Vagina (tissue), 2 donors: ENCODE data around the gene MBOAT7. TPM values are rescaled to one million over a fixed set of nuclear protein-coding genes. Genes with fewer than 3 reads are reported as not detected.

Experiments used
- DNase-seq, 2 donors: peaks; one replicate each; pipeline ENCODE4 v3.0.0-alpha.2; 2017; ENCODE audit errors: extremely low spot score in 2 of 2
- H3K27ac ChIP-seq: fragments of 200-600 bp; sonication (generic); one replicate; pipeline ENCODE4 v1.5.1; 2019
- H3K27me3 ChIP-seq: fragments of 200-600 bp; sonication (generic); one replicate; pipeline ENCODE4 v1.5.1; 2019
- H3K36me3 ChIP-seq, 2 donors: fragments of 200-600 bp; sonication (generic); one replicate each; pipeline ENCODE4 v1.5.1; 2017 to 2019
- H3K4me1 ChIP-seq: fragments of 200-600 bp; sonication (generic); one replicate; pipeline ENCODE4 v1.5.1; 2019
- H3K4me3 ChIP-seq, 2 donors: fragments of 200-600 bp; sonication (generic); 1 replicate in 1 of 2; 2 replicates in 1 of 2; pipeline ENCODE4 v1.5.1; 2016 to 2019
- H3K9me3 ChIP-seq: fragments of 200-600 bp; sonication (generic); one replicate; pipeline ENCODE4 v1.5.1; 2019
- CTCF ChIP-seq, 3 experiments: fragments of 450-650 bp in 2 of 3; fragments of 200-600 bp in 1 of 3; sonication (generic) in 1 of 3; IDR thresholded peaks; one replicate each; pipeline ENCODE4 v1.5.1; 2017 to 2019; ENCODE audit warnings: antibody characterized with exemption in 3 of 3, mild to moderate bottlenecking in 2 of 3, moderate library complexity in 2 of 3
- POLR2A ChIP-seq, 2 donors: fragments of 450-650 bp; IDR thresholded peaks; one replicate each; pipeline ENCODE4 v1.6.1; 2017; ENCODE audit warnings: antibody characterized with exemption in 2 of 2, mild to moderate bottlenecking in 2 of 2, moderate library complexity in 2 of 2
- POLR2AphosphoS5 ChIP-seq, 2 donors: sonication (generic); formaldehyde crosslinking; IDR thresholded peaks; one replicate each; pipeline ENCODE4 v1.9.0; 2017; ENCODE audit warnings: antibody characterized with exemption in 2 of 2, mild to moderate bottlenecking in 2 of 2, low read depth in 1 of 2; ENCODE audit not compliant: insufficient read depth in 1 of 2
- intact Hi-C: fragments of 100-400 bp; cut with DNase I; formaldehyde crosslinking; loops from one replicate; pipeline ENCODE4 v1.15.1; 2023
- total RNA-seq: library from RNA; depleted of rRNA; stranded (reverse); fragments of >200 nt; gene quantifications from one replicate; pipeline ENCODE4 v1.2.3, GENCODE V29; 2016

The MBOAT7 gene
- total RNA-seq, 1 donor from 2014 or later: 76.6 TPM

- intact Hi-C loops: no loop called here
- Histone ChIP-seq H3K4me1 (no peaks in the 10 kb centered on the region), H3K27me3 (no peaks in the 10 kb centered on the region), H3K36me3 (peaks cover 0 to 90% of the 10 kb centered on the region in 2 donors), H3K9me3 (no peaks in the 10 kb centered on the region), H3K4me3 (no peak overlapping the region), H3K27ac (no peak overlapping the region)
- no peak for DNase-seq
- no peak for TF ChIP-seq POLR2A (IDR thresholded peaks at IDR 0.05)
Observed at GRCh38 chr19:54149021-54149812, 40.2 kb downstream of the MBOAT7 start.

- no peak overlapping the region for H3K4me3 ChIP-seq
- H3K4me1 ChIP-seq: no peaks in the 10 kb centered on the region
- TF ChIP-seq POLR2A (IDR thresholded peaks at IDR 0.05) (no peak), CTCF (IDR thresholded peaks at IDR 0.05) (no peak), POLR2AphosphoS5 (IDR thresholded peaks at IDR 0.05; ENCODE audit: insufficient read depth in 1 of 2, low read depth in 1 of 2) (no peak)
- peaks cover 0 to 91% of the 10 kb centered on the region in 2 donors for H3K36me3 ChIP-seq
- no peak for DNase-seq
- no peak overlapping the region for H3K27ac ChIP-seq
- H3K27me3 ChIP-seq: no peaks in the 10 kb centered on the region
- H3K9me3 ChIP-seq: no peaks in the 10 kb centered on the region
- intact Hi-C loops: no loop called here
Observed at GRCh38 chr19:54148158-54148557, 41.2 kb downstream of the MBOAT7 start.

- H3K4me3 ChIP-seq: no peak overlapping the region
- DNase-seq: no peak
- H3K4me1 ChIP-seq: no peaks in the 10 kb centered on the region
- no peak overlapping the region for H3K27ac ChIP-seq
- intact Hi-C loops: no loop called here
- H3K9me3 ChIP-seq: no peaks in the 10 kb centered on the region
- peaks cover 0 to 91% of the 10 kb centered on the region in 2 donors for H3K36me3 ChIP-seq
- TF ChIP-seq POLR2AphosphoS5 (IDR thresholded peaks at IDR 0.05; ENCODE audit: insufficient read depth in 1 of 2, low read depth in 1 of 2) (no peak), CTCF (IDR thresholded peaks at IDR 0.05) (no peak), POLR2A (IDR thresholded peaks at IDR 0.05) (no peak)
- H3K27me3 ChIP-seq: no peaks in the 10 kb centered on the region
Observed at GRCh38 chr19:54147676-54148075, 41.7 kb downstream of the MBOAT7 start.

GRCh38 chr19:54145541-54146158 is 43.7 kb downstream of the MBOAT7 start:
- H3K27me3 ChIP-seq: no peaks in the 10 kb centered on the region
- no peak overlapping the region for H3K4me3 ChIP-seq
- H3K4me1 ChIP-seq: peaks cover 11% of the 10 kb centered on the region
- intact Hi-C loops: no loop called here
- no peak overlapping the region for H3K27ac ChIP-seq
- H3K36me3 ChIP-seq: peaks cover 0 to 82% of the 10 kb centered on the region in 2 donors
- no peaks in the 10 kb centered on the region for H3K9me3 ChIP-seq
- no peak for TF ChIP-seq POLR2A (IDR thresholded peaks at IDR 0.05)
- no peak for TF ChIP-seq POLR2AphosphoS5 (IDR thresholded peaks at IDR 0.05; ENCODE audit: insufficient read depth in 1 of 2, low read depth in 1 of 2)
- TF ChIP-seq CTCF (IDR thresholded peaks at IDR 0.05): no peak
- DNase-seq: no peak

GRCh38 chr19:54142166-54142780 is 47.1 kb downstream of the MBOAT7 start:
- no peak for DNase-seq
- Histone ChIP-seq H3K27me3 (no peaks in the 10 kb centered on the region), H3K36me3 (peaks cover 0 to 50% of the 10 kb centered on the region in 2 donors), H3K9me3 (no peaks in the 10 kb centered on the region), H3K4me3 (no peak overlapping the region), H3K27ac (no peak overlapping the region), H3K4me1 (peaks cover 38% of the 10 kb centered on the region)
- intact Hi-C loops: no loop called here
- TF ChIP-seq CTCF (IDR thresholded peaks at IDR 0.05): no peak
- TF ChIP-seq POLR2AphosphoS5 (IDR thresholded peaks at IDR 0.05; ENCODE audit: insufficient read depth in 1 of 2, low read depth in 1 of 2): no peak
